NCI-H187 treated with DMSO at 0.1 percent for 48 hours (cell line): ENCODE results near the gene DIAPH3.
"Not testable (repeated sequence)": the region's sequence is repeated elsewhere in the genome, so short reads cannot be mapped to it uniquely, and the experiment has no call there.

Source experiments
- DNase-seq: peaks from one replicate; lab custom pipeline; 2025; lab: John Stamatoyannopoulos, UW

The DIAPH3 gene

GRCh38 chr13:60163478-60164233 is at the start of gene DIAPH3:
TSS of gene DIAPH3 (minus strand) at chr13:60163928. CDS start at chr13:60163766, 162 bp downstream.
- peak; percentile 49 for DNase-seq

GRCh38 chr13:60213236-60213744 is 49.6 kb upstream of the DIAPH3 start:
- no peak for DNase-seq

- DNase-seq, result no peak
Measured at GRCh38 chr13:60211548-60211947, 47.8 kb upstream of the DIAPH3 start.

DNA sequence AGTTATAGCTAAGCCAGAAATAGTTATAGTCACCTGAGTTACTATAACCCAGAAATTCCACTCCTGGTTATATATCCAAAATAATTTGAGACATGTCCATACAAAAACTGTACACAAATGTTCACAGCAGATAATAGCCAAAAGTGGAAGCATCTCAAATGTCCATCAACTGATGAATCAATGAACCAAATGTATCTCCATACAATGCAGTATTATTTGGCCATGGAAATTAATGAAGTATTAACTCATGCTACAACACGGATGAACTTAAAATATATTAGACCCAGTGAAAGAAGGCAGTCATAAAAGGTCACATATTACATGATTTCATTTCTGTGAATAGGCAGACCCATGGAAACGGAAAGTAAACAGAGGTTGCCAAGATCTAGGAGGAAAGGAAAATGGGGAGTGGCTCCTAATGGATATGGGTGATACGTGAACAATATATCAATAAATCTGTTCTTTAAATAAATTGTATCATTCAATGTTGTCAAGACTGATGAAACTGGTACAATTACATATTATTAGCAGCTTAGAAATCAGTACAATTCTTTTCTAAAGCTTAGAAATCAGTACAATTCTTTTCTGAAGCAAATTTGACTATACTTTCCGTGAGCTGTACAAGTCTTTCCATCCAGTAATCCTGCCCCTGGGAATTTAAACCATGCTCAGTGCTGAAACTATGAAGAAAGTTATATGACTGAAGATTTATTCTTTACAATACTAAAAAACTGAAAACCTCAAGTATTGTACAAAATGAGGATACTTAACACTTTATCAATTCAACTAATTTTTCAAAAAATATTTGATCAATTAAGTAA is 47.0 kb upstream of the DIAPH3 start:
- no peak for DNase-seq

DNA sequence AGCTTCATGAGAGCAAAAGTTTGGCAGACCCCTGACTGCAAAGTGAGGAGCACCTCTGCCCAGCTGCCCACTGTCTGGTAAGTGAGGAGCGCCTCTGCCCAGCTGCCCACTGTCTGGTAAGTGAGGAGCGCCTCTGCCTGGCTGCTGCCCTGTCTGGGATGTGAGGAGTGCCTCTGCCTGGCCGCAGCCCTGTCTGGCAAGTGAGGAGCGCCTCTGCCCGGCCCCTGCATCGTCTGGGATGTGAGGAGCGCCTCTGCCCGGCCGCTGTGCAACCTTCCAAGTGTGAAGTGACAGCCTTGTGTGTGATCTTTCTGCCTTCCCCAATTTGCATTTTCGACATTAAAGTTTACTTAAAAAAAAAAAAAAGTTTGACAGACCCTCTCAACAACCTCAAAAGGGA is 41.8 kb upstream of the DIAPH3 start:
- DNase-seq, result not testable (repeated sequence)

DNA sequence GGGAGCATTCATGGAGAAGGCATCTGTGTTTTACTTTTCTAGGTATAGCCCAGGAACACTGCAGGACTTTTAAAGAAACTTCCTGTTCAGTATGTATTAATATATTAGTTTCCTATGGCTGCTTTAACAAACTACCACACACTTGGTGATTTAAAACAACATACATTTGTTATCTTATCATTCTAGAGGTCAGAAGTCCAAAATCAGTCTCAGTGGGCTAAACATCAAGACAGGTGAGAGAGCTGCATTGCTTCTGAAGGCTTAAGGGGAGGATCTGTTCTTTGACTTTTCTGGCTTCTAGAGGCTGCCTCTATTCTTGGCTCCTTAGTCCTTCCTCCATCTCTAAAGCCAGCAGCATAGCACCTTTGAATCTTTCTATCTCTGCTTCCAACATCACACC is 37.6 kb upstream of the DIAPH3 start:
- no peak for DNase-seq

- not testable (repeated sequence) for DNase-seq
Measured at GRCh38 chr13:60195893-60196292, 32.2 kb upstream of the DIAPH3 start.

DNA sequence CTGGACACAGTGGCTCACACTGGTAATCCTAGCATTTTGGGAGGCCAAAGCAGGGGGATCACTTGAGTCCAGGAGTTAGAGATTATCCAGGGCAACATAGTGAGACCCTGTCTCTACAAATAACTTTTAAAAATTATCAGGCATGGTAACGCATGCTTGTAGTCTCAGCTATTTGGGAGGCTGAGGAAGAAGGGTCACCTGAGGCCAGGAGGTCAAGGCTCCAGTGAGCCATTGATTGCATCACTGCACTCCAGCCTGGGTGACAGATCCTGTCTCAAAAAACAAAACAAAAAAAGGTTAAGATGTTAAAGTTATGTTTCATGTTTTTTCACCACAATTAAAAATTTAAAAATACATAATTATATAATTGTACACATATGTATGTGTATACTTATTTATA is 19.2 kb upstream of the DIAPH3 start:
- no peak for DNase-seq

GRCh38 chr13:60178327-60178726 is 14.6 kb upstream of the DIAPH3 start:
- DNase-seq, result no peak

DNA sequence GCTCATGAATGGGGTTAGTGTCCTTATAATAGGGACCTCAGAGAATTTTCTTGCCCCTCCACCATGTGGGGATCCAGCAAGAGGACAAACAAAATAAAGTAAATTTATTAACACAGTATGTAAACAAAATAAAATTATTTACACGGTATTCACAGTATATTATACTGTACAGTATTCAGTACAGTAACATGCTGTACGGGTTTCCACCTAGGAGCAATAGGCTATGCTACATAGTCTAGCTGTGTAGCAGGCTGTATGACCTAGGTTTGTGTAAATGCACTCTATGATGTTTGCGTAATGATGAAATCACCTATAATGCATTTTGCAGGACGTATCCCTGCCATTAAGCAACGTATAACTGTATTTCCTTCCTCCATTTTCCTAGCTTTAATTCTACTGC is 11.8 kb upstream of the DIAPH3 start:
- DNase-seq, result no peak

DNA sequence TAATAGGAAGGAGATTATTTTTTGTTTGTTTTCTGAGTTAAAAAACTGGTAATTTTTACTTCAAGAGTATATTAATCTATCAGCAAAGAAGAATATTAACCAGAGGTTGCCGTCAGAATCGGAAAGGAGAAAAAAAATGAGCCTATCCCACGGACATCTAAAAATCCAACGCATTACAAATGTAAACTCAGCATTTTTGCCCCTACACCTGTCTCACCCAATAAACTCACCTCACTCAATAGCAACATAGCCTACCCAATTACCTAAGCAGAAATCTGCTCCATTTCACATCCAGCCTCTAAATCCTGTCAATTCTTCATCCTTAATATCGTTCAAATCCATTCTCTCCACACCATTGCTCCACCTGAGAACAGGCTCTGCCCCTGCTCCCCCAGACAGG is 10.4 kb upstream of the DIAPH3 start:
- DNase-seq, result no peak

- DNase-seq, result no peak
Measured at GRCh38 chr13:60172111-60172510, 8.4 kb upstream of the DIAPH3 start.

DNA sequence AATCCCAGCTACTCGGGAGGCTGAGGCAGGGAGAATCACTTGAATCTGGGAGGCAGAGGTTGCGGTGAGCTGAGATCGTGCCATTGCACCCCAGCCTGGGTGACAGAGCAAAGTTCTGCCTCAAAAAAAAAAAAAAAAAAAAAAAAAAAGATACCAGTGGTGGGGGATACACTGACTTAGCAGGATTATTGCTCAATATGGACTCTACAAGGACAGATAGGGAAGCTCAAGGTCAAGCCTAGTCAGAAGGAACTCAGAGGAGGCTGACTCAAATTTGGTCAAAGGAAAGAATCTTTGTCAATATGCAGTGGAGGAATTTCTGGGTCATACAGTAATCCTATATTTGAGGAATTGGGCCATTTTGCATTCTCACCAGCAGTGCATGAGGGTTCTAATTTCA is 6.7 kb upstream of the DIAPH3 start:
- no peak for DNase-seq

DNA sequence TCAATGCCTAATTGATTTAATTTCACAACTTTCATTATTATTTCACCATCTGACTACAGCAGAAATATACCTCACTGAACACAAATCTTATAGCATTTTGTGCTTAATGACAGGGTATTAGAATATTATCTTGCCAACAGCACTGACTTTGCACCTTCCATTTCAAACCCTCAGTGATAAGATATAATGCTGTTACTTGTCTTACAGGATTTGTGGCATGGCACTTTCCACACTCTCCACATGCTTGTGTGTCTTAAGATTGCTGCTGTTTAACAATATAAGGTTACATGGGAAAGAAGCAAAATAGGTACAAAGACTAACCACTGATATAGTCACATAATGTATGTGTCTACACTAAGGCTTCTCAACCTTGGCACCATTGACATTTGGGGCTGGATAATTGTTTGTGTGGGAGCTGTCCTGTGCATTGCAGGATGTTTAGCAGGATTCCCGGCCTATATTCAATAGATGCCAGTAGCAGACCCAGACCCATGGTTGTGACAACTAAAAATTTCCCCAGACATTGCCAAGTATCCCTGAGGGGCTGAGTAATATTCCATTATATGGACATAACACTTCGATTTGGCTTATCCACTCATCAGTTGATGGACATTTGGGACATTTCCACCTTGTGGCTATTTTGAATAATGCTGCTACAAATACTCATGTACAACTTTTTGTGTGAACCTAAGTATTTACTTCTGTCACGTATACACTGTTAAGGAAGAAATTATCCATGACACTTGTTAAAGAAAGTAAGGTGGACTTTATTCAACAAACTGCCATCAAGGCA is 5.7 kb upstream of the DIAPH3 start:
- DNase-seq, result no peak

GRCh38 chr13:60167121-60167520 is 3.4 kb upstream of the DIAPH3 start:
- no peak for DNase-seq

DNA sequence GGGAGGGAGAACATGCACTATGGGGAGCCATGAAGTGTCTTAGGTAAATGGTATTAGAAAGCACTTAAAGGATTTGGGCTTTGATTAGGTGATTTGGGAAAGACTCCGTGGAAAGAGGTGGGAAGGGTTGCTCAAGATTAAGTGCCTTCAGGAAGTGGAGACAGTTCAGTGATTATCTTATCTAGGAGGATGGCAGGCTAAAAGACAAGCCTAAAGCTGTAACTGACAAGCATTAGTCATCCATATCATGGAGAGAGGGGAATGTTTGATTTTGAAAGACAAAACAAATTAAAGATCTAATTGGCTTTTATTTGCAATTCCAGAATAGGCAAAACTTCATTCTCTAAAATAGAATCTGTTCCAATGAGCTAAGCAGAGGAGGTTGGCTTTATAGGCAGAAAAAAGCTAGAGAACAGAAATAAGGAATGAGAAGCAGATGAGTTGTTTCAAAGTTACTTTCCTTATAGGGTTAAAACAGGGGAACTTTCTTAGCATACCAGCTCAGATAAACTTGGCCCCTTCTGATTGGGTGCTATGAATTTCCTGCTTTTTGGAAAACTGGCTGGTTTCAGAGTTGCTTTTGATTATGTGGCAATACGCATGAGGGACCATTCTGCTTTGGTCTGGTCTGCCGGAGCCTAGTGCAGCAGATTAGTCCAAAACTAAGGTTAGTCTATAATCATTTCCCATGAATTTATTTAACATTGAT is 1.8 kb upstream of the DIAPH3 start:
- DNase-seq, result no peak

DNA sequence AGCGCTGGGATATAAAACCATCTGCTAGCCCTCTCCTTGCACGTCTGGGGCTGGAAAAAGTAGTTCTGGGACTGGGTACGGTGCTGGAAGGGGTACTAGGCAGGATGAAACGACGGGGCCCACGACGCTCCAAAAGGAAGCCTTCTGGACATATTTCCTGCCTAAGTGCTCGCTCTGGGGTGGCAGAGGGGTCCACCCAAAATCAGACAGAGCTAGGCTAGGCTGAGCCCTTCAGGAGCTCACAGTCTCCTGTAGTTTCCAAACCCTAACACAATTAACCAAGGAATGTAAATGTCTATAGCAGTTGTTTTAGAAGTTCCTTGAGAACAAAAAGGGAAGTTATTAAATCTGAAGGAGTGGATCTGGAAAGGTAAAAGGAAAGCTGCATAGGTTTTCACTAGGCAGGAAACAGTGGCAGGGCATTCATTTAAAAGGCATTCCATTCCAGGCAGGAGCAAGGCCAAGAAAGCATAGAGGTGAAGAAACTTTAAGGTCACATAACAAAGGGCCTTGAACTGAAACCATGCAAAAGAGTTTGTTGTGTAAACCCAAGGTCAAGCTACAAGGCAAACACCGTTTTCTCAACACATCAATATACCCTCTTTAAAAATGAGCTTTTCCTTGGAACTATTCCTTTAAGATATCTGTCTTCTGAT is 634 bp upstream of the DIAPH3 start:
- no peak for DNase-seq

GRCh38 chr13:60162096-60162495 is 1.6 kb downstream of the DIAPH3 start:
- DNase-seq, result no peak

DNA sequence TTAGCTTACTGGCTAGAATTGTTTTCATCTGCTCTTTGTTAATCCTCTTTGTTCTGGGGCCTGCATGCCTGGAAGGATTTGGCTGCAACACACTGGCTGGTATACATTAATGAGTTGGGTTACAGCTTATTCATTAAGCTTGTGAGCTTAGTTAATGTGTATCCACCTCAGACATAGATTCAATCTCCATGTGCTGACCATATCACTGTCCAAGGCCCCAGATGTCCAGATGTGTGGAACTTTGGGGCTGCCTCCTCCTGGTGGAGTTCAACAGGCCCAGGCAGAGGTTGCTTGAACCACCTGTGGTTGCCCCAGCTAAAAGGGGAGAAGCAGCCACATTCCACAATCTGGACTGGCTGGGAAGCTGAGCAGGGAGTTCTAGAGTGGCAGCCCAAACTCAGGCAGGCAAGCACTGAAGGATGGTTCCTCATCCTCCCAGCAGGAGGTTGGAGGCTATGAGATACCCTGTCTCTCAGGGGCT is 5.4 kb downstream of the DIAPH3 start:
- no peak for DNase-seq

DNA sequence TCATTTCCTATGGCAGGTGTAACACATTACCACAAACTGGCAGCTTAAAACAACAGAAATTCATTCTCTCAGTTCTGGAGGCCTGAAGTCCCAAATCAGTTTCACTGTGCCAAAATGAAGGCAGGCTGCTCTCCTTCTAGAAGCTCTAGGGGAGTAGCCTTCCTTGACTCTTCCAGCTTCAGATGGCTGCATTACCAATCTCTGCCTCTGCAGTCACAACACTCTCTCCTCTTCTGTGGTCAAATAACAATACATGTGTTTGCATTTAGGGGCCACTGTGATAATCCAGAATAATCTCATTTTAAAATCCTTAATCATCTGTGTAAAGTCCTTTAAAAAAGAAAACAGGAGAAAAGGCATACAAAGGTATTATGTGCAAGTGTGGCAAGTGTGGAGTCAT is 7.8 kb downstream of the DIAPH3 start:
- DNase-seq, result no peak

- DNase-seq, result no peak
Measured at GRCh38 chr13:60152904-60153303, 10.8 kb downstream of the DIAPH3 start.
